Measurements from ENCODE around the gene TMEM255B. TPM values are rescaled to one million over a fixed set of nuclear protein-coding genes. Genes with fewer than 3 reads are reported as not detected.

TMEM255B gene
- polyA plus RNA-seq, 1 donor (not counting 4 experiments of a cell fraction or from before 2014, with no cell fraction given) = 7.6 TPM

DNA sequence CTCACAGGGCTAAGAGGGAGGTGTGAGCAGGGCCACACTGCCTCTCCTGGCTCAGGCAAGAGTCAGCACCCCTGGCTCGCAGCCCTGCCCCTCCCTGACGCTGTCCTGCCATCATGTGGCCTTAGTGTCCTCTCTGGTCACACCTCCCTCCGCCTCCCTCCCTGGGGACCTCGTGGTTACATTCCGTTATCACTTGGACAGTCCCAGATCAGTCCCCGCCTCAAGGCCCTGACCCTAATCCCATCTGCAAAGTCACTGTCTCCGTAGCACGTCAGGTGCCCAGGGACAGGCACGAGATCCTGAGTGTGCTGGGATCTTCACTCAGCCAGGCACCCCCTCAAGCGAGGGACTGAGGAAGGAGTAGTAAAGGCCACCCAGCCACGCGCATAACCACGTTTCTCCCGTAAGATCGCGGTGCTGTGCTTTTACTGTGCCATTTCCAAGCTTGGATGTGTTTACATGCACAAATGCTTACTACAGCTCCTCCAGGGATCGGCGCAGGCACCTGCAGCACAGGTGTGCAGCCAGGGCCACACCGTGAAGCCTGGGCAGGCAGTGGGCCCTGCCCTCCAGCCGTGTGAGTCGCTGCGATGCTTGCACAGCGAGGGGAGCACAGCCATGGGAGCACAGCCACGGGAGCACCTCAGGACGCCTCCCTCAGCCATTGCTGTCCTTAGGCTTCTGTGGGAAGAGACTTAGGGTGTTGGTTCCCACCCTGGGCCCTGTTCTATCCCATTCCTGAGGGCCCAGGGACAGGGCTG lies 10.7 kb upstream of the TMEM255B start:
- Histone ChIP-seq H3K27ac (ENCODE audit: control insufficient read depth, insufficient read depth, low read length) (no peak overlapping the region), H4K20me1 (ENCODE audit: control insufficient read depth, extremely low read depth, insufficient read depth, low read length) (no peaks in the 10 kb centered on the region), H3K4me2 (ENCODE audit: control insufficient read depth, extremely low read depth, insufficient read depth, low read depth, low read length) (no peak overlapping the region), H3K9me3 (ENCODE audit: control insufficient read depth, low read depth, low read length) (peaks cover 8% of the 10 kb centered on the region), H2AFZ (ENCODE audit: control insufficient read depth, low read length) (no peak overlapping the region), H3K27me3 (ENCODE audit: control insufficient read depth, extremely low read depth, insufficient read depth, low read length) (peaks cover 3% of the 10 kb centered on the region), H3K4me1 (ENCODE audit: control insufficient read depth, extremely low read depth, insufficient read depth, low read length) (no peaks in the 10 kb centered on the region), H3K9ac (ENCODE audit: control insufficient read depth, extremely low read depth, insufficient read depth, low read length) (no peak overlapping the region), H3K79me2 (ENCODE audit: control insufficient read depth, insufficient read depth, low read length) (no peaks in the 10 kb centered on the region), H3K36me3 (ENCODE audit: control insufficient read depth in 2 of 2, extremely low read depth in 1 of 2, insufficient read depth in 2 of 2, low read length in 2 of 2) (no peaks in the 10 kb centered on the region), H3K4me3 (ENCODE audit: control insufficient read depth in 2 of 3, extremely low read depth in 1 of 3, insufficient read depth in 2 of 3, low read depth in 1 of 3, low read length in 3 of 3) (no peak overlapping the region), H3K9me1 (ENCODE audit: control insufficient read depth, extremely low read depth, insufficient read depth, low read length) (no peaks in the 10 kb centered on the region)
- dilution Hi-C loops (cut with MboI; ENCODE audit: extremely low pct_ligation_motif_present, low sequenced_read_pairs) = no loop called here
- FAIRE-seq (no peak), DNase-seq (ENCODE audit: low read depth, low spot score) (no peak)
- TF ChIP-seq CTCF (optimal IDR thresholded peaks at IDR 0.05 in 1 of 3, IDR thresholded peaks at IDR 0.05 in 1 of 3, conservative IDR thresholded peaks at IDR 0.05 in 1 of 3; ENCODE audit: extremely low read depth in 1 of 3, insufficient read depth in 2 of 3, low read length in 3 of 3) = no peak
- TF ChIP-seq EZH2 (IDR thresholded peaks at IDR 0.05; ENCODE audit: low read length) = no peak

- H3K9ac ChIP-seq (ENCODE audit: control insufficient read depth, extremely low read depth, insufficient read depth, low read length) = no peak overlapping the region
- dilution Hi-C loops (cut with MboI; ENCODE audit: extremely low pct_ligation_motif_present, low sequenced_read_pairs) = no loop called here
These were observed 10.1 kb upstream of the TMEM255B start for GRCh38 chr13:113748862-113749451.

More at GRCh38 chr13:113748862-113749451, 10.1 kb upstream of the TMEM255B start:
- Histone ChIP-seq H2AFZ (ENCODE audit: control insufficient read depth, low read length) (no peak overlapping the region), H3K27ac (ENCODE audit: control insufficient read depth, insufficient read depth, low read length) (no peak overlapping the region), H3K4me1 (ENCODE audit: control insufficient read depth, extremely low read depth, insufficient read depth, low read length) (no peaks in the 10 kb centered on the region), H3K36me3 (ENCODE audit: control insufficient read depth in 2 of 2, extremely low read depth in 1 of 2, insufficient read depth in 2 of 2, low read length in 2 of 2) (no peaks in the 10 kb centered on the region), H3K9me3 (ENCODE audit: control insufficient read depth, low read depth, low read length) (peaks cover 8% of the 10 kb centered on the region), H3K27me3 (ENCODE audit: control insufficient read depth, extremely low read depth, insufficient read depth, low read length) (peaks cover 5% of the 10 kb centered on the region), H3K4me3 (ENCODE audit: control insufficient read depth in 2 of 3, extremely low read depth in 1 of 3, insufficient read depth in 2 of 3, low read depth in 1 of 3, low read length in 3 of 3) (no peak overlapping the region), H3K9me1 (ENCODE audit: control insufficient read depth, extremely low read depth, insufficient read depth, low read length) (no peaks in the 10 kb centered on the region), H4K20me1 (ENCODE audit: control insufficient read depth, extremely low read depth, insufficient read depth, low read length) (no peaks in the 10 kb centered on the region), H3K4me2 (ENCODE audit: control insufficient read depth, extremely low read depth, insufficient read depth, low read depth, low read length) (no peak overlapping the region), H3K79me2 (ENCODE audit: control insufficient read depth, insufficient read depth, low read length) (no peaks in the 10 kb centered on the region)
- DNase-seq (ENCODE audit: low read depth, low spot score) (no peak), FAIRE-seq (no peak)
- no peak for TF ChIP-seq EZH2 (IDR thresholded peaks at IDR 0.05; ENCODE audit: low read length)
- TF ChIP-seq CTCF (optimal IDR thresholded peaks at IDR 0.05 in 1 of 3, IDR thresholded peaks at IDR 0.05 in 1 of 3, conservative IDR thresholded peaks at IDR 0.05 in 1 of 3; ENCODE audit: extremely low read depth in 1 of 3, insufficient read depth in 2 of 3, low read length in 3 of 3) = no peak
